Measurements from ENCODE around the gene USP44.
A peak's percentile ranks its signal among the peaks of the same experiment; 100 is the strongest.
"Not testable (repeated sequence)": the region's sequence is repeated elsewhere in the genome, so short reads cannot be mapped to it uniquely, and the experiment has no call there.

USP44 gene

GRCh38 chr12:95505039-95505438 lies 46.2 kb downstream of the USP44 start:
- DNase-seq = no peak

- no peak for DNase-seq
Observed at GRCh38 chr12:95504140-95504539, 47.1 kb downstream of the USP44 start.

GRCh38 chr12:95499772-95500171 lies 51.5 kb downstream of the USP44 start:
- no peak for DNase-seq

GRCh38 chr12:95498968-95499367 lies 52.3 kb downstream of the USP44 start:
- DNase-seq = no peak

- DNase-seq = no peak
Observed at GRCh38 chr12:95497031-95497430, 54.2 kb downstream of the USP44 start.

- no peak for DNase-seq
Observed at GRCh38 chr12:95495433-95495832, 55.8 kb downstream of the USP44 start.

- DNase-seq = no peak
Observed at GRCh38 chr12:95494888-95495287, 56.4 kb downstream of the USP44 start.

GRCh38 chr12:95492462-95492861 lies 58.8 kb downstream of the USP44 start:
- no peak for DNase-seq

GRCh38 chr12:95487024-95487423 lies 64.3 kb downstream of the USP44 start:
- no peak for DNase-seq

- DNase-seq = no peak
Observed at GRCh38 chr12:95484524-95484923, 66.8 kb downstream of the USP44 start.

- DNase-seq = not testable (repeated sequence)
Observed at GRCh38 chr12:95482564-95482963, 68.7 kb downstream of the USP44 start.

- DNase-seq = no peak
Observed at GRCh38 chr12:95481888-95482287, 69.4 kb downstream of the USP44 start.

- DNase-seq = no peak
Observed at GRCh38 chr12:95481072-95481471, 70.2 kb downstream of the USP44 start.

- no peak for DNase-seq
Observed at GRCh38 chr12:95480230-95480629, 71.0 kb downstream of the USP44 start.

GRCh38 chr12:95474660-95474958 lies 76.7 kb downstream of the USP44 start:
- DNase-seq = no peak

GRCh38 chr12:95473884-95474659 lies 77.2 kb downstream of the USP44 start, which contains the start of gene METAP2:
Gene METAP2 (plus strand): TSS chr12:95474152. CDS start chr12:95474180, 28 bp downstream.
- DNase-seq = peak; percentile 89

GRCh38 chr12:95473231-95473883 lies 77.9 kb downstream of the USP44 start:
- peak; percentile 59 for DNase-seq

- no peak for DNase-seq
Observed at GRCh38 chr12:95470300-95470699, 81.0 kb downstream of the USP44 start.

Data from NCI-H1092 treated with DMSO at 0.1 percent for 48 hours (cell line).